ENCODE results near the gene ANKRD42.
"Not testable (repeated sequence)": the region's sequence is repeated elsewhere in the genome, so short reads cannot be mapped to it uniquely, and the experiment has no call there.

The ANKRD42 gene

DNA sequence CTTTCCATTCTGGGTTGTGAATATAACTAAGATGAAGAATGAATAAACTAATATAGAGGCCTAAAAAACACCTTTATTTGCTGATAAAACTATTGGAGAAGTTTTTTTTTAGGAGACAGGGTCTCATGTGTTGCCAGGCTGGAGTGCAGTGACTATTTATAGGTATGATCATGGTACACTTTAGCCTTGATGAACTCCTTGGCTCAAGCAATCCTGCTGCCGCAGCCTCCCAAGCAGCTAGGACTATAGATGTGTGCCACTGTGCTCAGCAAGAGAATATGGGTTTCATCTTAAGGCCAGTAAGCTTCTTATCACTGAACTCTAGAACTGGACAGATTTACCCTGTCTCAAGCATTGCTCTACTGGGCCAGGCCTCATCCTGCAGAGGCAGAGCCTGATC lies 66.0 kb downstream of the ANKRD42 start:
- H3K4me1 ChIP-seq (ENCODE audit: low read depth, poor library complexity, severe bottlenecking): no peaks in the 10 kb centered on the region
- H3K36me3 ChIP-seq (ENCODE audit: insufficient read depth): no peaks in the 10 kb centered on the region
- H4K20me1 ChIP-seq (ENCODE audit: insufficient read depth): no peaks in the 10 kb centered on the region; the same call in 1 of the 2 replicates
- no peak overlapping the region for H3K4me2 ChIP-seq
- no peak overlapping the region for H3K4me3 ChIP-seq (IDR thresholded peaks at IDR 0.05; ENCODE audit: insufficient read depth, low read depth, low read length)
- no peaks in the 10 kb centered on the region for H3K79me2 ChIP-seq (ENCODE audit: insufficient read depth, low read depth)
- no peak overlapping the region for H3K27ac ChIP-seq
- no peaks in the 10 kb centered on the region for H3K27me3 ChIP-seq (ENCODE audit: insufficient read depth, low read depth)
- H2AFZ ChIP-seq (ENCODE audit: low read depth): no peak overlapping the region
- no peak overlapping the region for H3K9ac ChIP-seq
- TF ChIP-seq, protein P1, sequence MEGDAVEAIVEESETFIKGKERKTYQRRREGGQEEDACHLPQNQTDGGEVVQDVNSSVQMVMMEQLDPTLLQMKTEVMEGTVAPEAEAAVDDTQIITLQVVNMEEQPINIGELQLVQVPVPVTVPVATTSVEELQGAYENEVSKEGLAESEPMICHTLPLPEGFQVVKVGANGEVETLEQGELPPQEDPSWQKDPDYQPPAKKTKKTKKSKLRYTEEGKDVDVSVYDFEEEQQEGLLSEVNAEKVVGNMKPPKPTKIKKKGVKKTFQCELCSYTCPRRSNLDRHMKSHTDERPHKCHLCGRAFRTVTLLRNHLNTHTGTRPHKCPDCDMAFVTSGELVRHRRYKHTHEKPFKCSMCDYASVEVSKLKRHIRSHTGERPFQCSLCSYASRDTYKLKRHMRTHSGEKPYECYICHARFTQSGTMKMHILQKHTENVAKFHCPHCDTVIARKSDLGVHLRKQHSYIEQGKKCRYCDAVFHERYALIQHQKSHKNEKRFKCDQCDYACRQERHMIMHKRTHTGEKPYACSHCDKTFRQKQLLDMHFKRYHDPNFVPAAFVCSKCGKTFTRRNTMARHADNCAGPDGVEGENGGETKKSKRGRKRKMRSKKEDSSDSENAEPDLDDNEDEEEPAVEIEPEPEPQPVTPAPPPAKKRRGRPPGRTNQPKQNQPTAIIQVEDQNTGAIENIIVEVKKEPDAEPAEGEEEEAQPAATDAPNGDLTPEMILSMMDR (conservative IDR thresholded peaks at IDR 0.05; ENCODE audit: low read depth, low read length): no peak

DNA sequence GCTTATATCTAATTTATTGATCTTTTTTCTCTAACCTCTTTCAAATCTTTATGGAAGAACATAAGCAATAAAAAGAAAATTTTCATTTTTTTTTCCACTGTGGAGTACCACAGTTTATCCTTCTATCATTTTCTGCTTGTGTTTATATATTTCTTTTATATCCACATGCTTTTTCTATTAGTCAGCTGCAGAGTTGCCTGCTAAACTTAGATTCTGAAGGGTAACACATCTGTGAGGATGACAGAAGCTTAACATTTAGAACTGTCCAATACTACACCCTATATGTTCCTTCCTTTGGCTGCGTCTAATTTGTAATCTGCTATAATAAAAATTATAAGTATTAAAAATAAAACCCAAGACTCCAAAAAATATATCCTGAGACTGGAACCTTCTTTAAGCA lies 71.8 kb downstream of the ANKRD42 start:
- no peak overlapping the region for H3K27ac ChIP-seq
- TF ChIP-seq, protein P1 (conservative IDR thresholded peaks at IDR 0.05; ENCODE audit: low read depth, low read length): no peak
- no peak overlapping the region for H2AFZ ChIP-seq (ENCODE audit: low read depth)
- no peak overlapping the region for H3K4me3 ChIP-seq (IDR thresholded peaks at IDR 0.05; ENCODE audit: insufficient read depth, low read depth, low read length)
- H3K27me3 ChIP-seq (ENCODE audit: insufficient read depth, low read depth): no peaks in the 10 kb centered on the region
- no peak overlapping the region for H3K4me2 ChIP-seq
- no peak overlapping the region for H3K9ac ChIP-seq
- no peaks in the 10 kb centered on the region; the same call in 1 of the 2 replicates for H4K20me1 ChIP-seq (ENCODE audit: insufficient read depth)
- no peaks in the 10 kb centered on the region for H3K36me3 ChIP-seq (ENCODE audit: insufficient read depth)
- H3K4me1 ChIP-seq (ENCODE audit: low read depth, poor library complexity, severe bottlenecking): no peaks in the 10 kb centered on the region
- no peaks in the 10 kb centered on the region for H3K79me2 ChIP-seq (ENCODE audit: insufficient read depth, low read depth)

DNA sequence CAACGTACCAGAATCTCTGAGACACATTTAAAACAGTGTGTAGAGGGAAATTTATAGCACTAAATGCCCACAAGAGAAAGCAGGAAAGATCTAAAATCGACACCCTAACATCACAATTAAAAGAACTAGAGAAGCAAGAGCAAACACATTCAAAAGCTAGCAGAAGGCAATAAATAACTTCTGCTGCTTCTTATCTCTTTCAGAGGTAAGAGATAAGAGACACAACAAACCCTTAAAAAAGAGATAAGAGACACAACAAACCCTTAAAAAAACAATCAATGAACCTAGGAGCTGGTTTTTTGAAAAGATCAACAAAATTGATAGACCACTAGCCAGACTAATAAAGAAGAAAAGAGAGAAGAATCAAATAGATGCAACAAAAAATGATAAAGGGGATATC lies 75.6 kb downstream of the ANKRD42 start:
- H3K9ac ChIP-seq; H3K4me3 ChIP-seq (IDR thresholded peaks at IDR 0.05; ENCODE audit: insufficient read depth, low read depth, low read length); H3K36me3 ChIP-seq (ENCODE audit: insufficient read depth); H3K27me3 ChIP-seq (ENCODE audit: insufficient read depth, low read depth); H3K79me2 ChIP-seq (ENCODE audit: insufficient read depth, low read depth); H3K27ac ChIP-seq; H4K20me1 ChIP-seq (ENCODE audit: insufficient read depth); H2AFZ ChIP-seq (ENCODE audit: low read depth); H3K4me1 ChIP-seq (ENCODE audit: low read depth, poor library complexity, severe bottlenecking); H3K4me2 ChIP-seq: not testable (repeated sequence)

DNA sequence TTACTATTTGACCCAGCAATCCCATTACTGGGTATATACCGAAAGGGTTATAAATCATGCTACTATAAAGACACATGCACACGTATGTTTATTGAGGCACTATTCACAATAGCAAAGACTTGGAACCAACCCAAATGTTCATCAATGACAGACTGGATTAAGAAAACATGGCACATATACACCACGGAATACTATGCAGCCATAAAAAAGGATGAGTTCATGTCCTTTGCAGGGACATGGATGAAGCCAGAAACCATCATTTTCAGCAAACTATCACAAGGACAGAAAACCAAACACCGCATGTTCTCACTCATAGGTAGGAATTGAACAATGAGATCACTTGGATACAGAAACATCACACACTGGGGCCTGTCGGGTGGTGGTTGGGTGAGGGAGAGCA lies 78.2 kb downstream of the ANKRD42 start:
- H4K20me1 ChIP-seq (ENCODE audit: insufficient read depth); H3K4me1 ChIP-seq (ENCODE audit: low read depth, poor library complexity, severe bottlenecking); H3K4me2 ChIP-seq; H3K4me3 ChIP-seq (IDR thresholded peaks at IDR 0.05; ENCODE audit: insufficient read depth, low read depth, low read length); H3K27ac ChIP-seq; H2AFZ ChIP-seq (ENCODE audit: low read depth); H3K9ac ChIP-seq; H3K36me3 ChIP-seq (ENCODE audit: insufficient read depth); H3K79me2 ChIP-seq (ENCODE audit: insufficient read depth, low read depth); H3K27me3 ChIP-seq (ENCODE audit: insufficient read depth, low read depth): not testable (repeated sequence)

DNA sequence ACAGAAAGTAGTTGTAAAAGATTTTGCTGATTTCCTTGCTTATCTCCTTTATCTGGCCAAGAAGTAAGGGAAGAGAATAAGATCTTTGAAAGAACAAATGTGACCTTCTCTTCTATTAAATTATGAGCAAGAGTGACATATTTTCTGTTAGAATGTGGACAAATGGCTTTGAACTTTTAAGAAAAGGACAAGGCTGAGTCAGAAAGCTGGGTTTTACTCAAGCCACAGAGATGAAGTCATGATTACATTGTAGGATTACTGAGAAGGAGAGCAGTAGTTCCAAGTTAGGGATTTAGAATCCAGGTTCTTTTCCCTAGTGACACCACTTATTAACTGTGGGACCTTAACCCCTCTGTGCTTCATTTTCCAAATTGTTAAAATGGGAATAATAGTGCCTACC lies 79.1 kb downstream of the ANKRD42 start:
- Histone ChIP-seq H3K27me3 (ENCODE audit: insufficient read depth, low read depth) (no peaks in the 10 kb centered on the region), H3K4me3 (IDR thresholded peaks at IDR 0.05; ENCODE audit: insufficient read depth, low read depth, low read length) (no peak overlapping the region), H3K27ac (no peak overlapping the region), H3K4me2 (no peak overlapping the region), H3K36me3 (ENCODE audit: insufficient read depth) (no peaks in the 10 kb centered on the region; the same call in 1 of the 2 replicates), H3K4me1 (ENCODE audit: low read depth, poor library complexity, severe bottlenecking) (no peaks in the 10 kb centered on the region), H3K9ac (no peak overlapping the region), H4K20me1 (ENCODE audit: insufficient read depth) (no peaks in the 10 kb centered on the region), H2AFZ (ENCODE audit: low read depth) (no peak overlapping the region), H3K79me2 (ENCODE audit: insufficient read depth, low read depth) (no peaks in the 10 kb centered on the region)
- TF ChIP-seq, protein P1 (conservative IDR thresholded peaks at IDR 0.05; ENCODE audit: low read depth, low read length): no peak

All from KMS-11 (cell line).